HL-60 (cell line): ENCODE data around the gene WWOX.

Source experiments
- DNase-seq, 2 experiments: peaks; one replicate each; pipeline ENCODE4 v3.0.0-alpha.2; 2010 to 2020; ENCODE audit warnings: low read depth in 1 of 2, low spot score in 1 of 2
- H3K27ac ChIP-seq: fragments of 250-450 bp; sonication (Bioruptor Pico); replicated peaks from 2 replicates; pipeline ENCODE4 v1.5.1; 2020; ENCODE audit warnings: mild to moderate bottlenecking, moderate library complexity
- H3K27me3 ChIP-seq: fragments of 250-450 bp; sonication (Bioruptor Pico); 2 replicates; pipeline ENCODE4 v1.5.1; 2021; ENCODE audit warnings: mild to moderate bottlenecking, moderate library complexity; ENCODE audit not compliant: insufficient read depth, poor library complexity, severe bottlenecking
- H3K4me3 ChIP-seq: replicated peaks from 2 replicates; pipeline ENCODE4 v1.5.1; 2011; ENCODE audit warnings: mild to moderate bottlenecking, control low read depth, low read length; ENCODE audit not compliant: insufficient read depth
- GABPA ChIP-seq: IDR thresholded peaks from 2 replicates; pipeline ENCODE4 v1.6.1; 2012; ENCODE audit warnings: low read depth
- POLR2AphosphoS5 ChIP-seq: IDR thresholded peaks from 2 replicates; pipeline ENCODE4 v1.6.1; 2012; ENCODE audit warnings: low read depth
- SPI1 ChIP-seq: IDR thresholded peaks from 2 replicates; pipeline ENCODE4 v1.6.1; 2012; ENCODE audit warnings: low read depth, mild to moderate bottlenecking, borderline replicate concordance
- TF ChIP-seq, protein P1 (sequence below): IDR thresholded peaks from 2 replicates; pipeline ENCODE4 v1.6.1; 2012; ENCODE audit warnings: low read depth; ENCODE audit not compliant: insufficient replicate concordance
- TF ChIP-seq, protein P2 (sequence below): IDR thresholded peaks from one replicate; pipeline ENCODE4 v1.5.1; 2011; ENCODE audit warnings: low read length, control low read depth, inconsistent platforms; ENCODE audit not compliant: insufficient read depth

The WWOX gene

GRCh38 chr16:78484509-78485058 is 385.1 kb downstream of the WWOX start:
- no peak for DNase-seq

GRCh38 chr16:78485188-78485916 is 385.9 kb downstream of the WWOX start:
- Histone ChIP-seq H3K27me3 (no peaks in the 10 kb centered on the region), H3K27ac (no peak overlapping the region), H3K4me3 (no peak overlapping the region)
- DNase-seq: no peak
- TF ChIP-seq, protein P1, sequence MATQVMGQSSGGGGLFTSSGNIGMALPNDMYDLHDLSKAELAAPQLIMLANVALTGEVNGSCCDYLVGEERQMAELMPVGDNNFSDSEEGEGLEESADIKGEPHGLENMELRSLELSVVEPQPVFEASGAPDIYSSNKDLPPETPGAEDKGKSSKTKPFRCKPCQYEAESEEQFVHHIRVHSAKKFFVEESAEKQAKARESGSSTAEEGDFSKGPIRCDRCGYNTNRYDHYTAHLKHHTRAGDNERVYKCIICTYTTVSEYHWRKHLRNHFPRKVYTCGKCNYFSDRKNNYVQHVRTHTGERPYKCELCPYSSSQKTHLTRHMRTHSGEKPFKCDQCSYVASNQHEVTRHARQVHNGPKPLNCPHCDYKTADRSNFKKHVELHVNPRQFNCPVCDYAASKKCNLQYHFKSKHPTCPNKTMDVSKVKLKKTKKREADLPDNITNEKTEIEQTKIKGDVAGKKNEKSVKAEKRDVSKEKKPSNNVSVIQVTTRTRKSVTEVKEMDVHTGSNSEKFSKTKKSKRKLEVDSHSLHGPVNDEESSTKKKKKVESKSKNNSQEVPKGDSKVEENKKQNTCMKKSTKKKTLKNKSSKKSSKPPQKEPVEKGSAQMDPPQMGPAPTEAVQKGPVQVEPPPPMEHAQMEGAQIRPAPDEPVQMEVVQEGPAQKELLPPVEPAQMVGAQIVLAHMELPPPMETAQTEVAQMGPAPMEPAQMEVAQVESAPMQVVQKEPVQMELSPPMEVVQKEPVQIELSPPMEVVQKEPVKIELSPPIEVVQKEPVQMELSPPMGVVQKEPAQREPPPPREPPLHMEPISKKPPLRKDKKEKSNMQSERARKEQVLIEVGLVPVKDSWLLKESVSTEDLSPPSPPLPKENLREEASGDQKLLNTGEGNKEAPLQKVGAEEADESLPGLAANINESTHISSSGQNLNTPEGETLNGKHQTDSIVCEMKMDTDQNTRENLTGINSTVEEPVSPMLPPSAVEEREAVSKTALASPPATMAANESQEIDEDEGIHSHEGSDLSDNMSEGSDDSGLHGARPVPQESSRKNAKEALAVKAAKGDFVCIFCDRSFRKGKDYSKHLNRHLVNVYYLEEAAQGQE: no peak
- TF ChIP-seq GABPA: no peak
- TF ChIP-seq POLR2AphosphoS5: no peak

More at GRCh38 chr16:78484509-78485058, 385.1 kb downstream of the WWOX start:
- no peak overlapping the region for H3K4me3 ChIP-seq
- TF ChIP-seq, protein P2, sequence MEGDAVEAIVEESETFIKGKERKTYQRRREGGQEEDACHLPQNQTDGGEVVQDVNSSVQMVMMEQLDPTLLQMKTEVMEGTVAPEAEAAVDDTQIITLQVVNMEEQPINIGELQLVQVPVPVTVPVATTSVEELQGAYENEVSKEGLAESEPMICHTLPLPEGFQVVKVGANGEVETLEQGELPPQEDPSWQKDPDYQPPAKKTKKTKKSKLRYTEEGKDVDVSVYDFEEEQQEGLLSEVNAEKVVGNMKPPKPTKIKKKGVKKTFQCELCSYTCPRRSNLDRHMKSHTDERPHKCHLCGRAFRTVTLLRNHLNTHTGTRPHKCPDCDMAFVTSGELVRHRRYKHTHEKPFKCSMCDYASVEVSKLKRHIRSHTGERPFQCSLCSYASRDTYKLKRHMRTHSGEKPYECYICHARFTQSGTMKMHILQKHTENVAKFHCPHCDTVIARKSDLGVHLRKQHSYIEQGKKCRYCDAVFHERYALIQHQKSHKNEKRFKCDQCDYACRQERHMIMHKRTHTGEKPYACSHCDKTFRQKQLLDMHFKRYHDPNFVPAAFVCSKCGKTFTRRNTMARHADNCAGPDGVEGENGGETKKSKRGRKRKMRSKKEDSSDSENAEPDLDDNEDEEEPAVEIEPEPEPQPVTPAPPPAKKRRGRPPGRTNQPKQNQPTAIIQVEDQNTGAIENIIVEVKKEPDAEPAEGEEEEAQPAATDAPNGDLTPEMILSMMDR: no peak
- TF ChIP-seq GABPA (no peak), SPI1 (no peak), POLR2AphosphoS5 (no peak)
- TF ChIP-seq, protein P1: no peak
- no peak overlapping the region for H3K27ac ChIP-seq
- H3K27me3 ChIP-seq: no peaks in the 10 kb centered on the region

DNA sequence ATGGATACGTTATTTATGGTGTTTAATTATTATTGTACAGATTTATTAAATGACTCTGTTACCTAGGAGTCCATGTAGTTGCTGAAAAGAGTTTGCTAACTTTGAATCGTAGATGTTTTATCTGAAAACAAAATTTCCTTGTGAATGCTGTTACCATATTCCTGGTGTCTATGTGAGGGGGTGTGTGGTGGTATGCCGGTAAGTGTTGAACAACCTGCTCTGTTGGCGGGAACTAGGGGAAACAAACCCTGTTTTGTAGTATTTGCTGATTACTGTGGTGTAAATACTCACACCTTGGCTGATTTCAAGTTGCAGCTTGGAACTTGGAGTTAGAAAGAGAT is 386.4 kb downstream of the WWOX start:
- no peak for DNase-seq
- H3K27ac ChIP-seq: no peak overlapping the region
- no peak overlapping the region for H3K4me3 ChIP-seq
- H3K27me3 ChIP-seq: no peaks in the 10 kb centered on the region
- TF ChIP-seq, protein P1: no peak
- TF ChIP-seq SPI1 (no peak), POLR2AphosphoS5 (no peak), GABPA (no peak)
- TF ChIP-seq, protein P2: no peak
